Stimulated activated effector memory CD8-positive, alpha-beta T cell treated with anti-CD3 and anti-CD28 coated beads, Interleukin-12 subunit alpha, Interleukin-12 subunit beta, amount 100 ng/mL, for 72 hours (primary cell): ENCODE data around the gene COG6.

Experiments
- ATAC-seq: fragments of 150-1000 bp; cut with Tn5 transposase; 2 replicates; pipeline ENCODE4 v1.10.0; 2021
- DNase-seq, 2 donors: peaks; one replicate each; pipeline ENCODE4 v3.0.0; 2021 to 2022; ENCODE audit warnings: low spot score in 2 of 2
- H3K27ac Mint-ChIP-seq: one replicate; pipeline ENCODE4 v1.8.0; 2022; ENCODE audit warnings: mild to moderate bottlenecking, mixed read lengths
- H3K36me3 Mint-ChIP-seq: one replicate; pipeline ENCODE4 v1.8.0; 2022; ENCODE audit warnings: mild to moderate bottlenecking, mixed read lengths
- H3K4me1 Mint-ChIP-seq: one replicate; pipeline ENCODE4 v1.8.0; 2022; ENCODE audit warnings: mixed read lengths
- H3K4me3 Mint-ChIP-seq: one replicate; pipeline ENCODE4 v1.8.0; 2022; ENCODE audit warnings: mild to moderate bottlenecking, mixed read lengths
- H3K9me3 Mint-ChIP-seq: one replicate; pipeline ENCODE4 v1.8.0; 2022; ENCODE audit warnings: mixed read lengths

The COG6 gene

GRCh38 chr13:39712626-39713025 lies 57.2 kb downstream of the COG6 start:
- H3K36me3 Mint-ChIP-seq, result no peaks in the 10 kb centered on the region
- peaks cover 9% of the 10 kb centered on the region for H3K9me3 Mint-ChIP-seq
- DNase-seq (no peak), ATAC-seq (no peak)
- no peaks in the 10 kb centered on the region for H3K4me1 Mint-ChIP-seq
- H3K27ac Mint-ChIP-seq, result no peak overlapping the region
- no peak overlapping the region for H3K4me3 Mint-ChIP-seq

DNA sequence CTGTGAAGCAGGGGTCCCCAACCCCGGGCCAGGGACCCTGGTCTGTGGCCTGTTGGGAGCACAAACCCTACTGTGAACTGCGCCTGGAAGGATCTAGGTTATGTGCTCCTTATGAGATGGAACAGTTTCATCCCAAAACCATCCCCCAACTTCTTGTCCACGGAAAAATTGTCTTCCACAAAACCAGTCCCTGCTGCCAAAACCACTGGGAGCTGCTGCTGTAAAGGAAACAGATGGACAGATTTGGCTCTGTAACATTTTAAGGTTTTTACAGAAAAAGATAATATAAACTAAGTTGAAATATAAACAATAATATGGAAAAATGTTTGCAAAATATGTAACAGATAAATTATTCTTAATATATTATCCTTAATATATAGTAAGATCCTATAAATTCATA lies 73.7 kb downstream of the COG6 start:
- H3K9me3 Mint-ChIP-seq, result no peaks in the 10 kb centered on the region
- H3K27ac Mint-ChIP-seq, result no peak overlapping the region
- peaks cover 59% of the 10 kb centered on the region for H3K36me3 Mint-ChIP-seq
- H3K4me1 Mint-ChIP-seq, result no peaks in the 10 kb centered on the region
- ATAC-seq (no peak), DNase-seq (no peak)
- H3K4me3 Mint-ChIP-seq, result no peak overlapping the region

DNA sequence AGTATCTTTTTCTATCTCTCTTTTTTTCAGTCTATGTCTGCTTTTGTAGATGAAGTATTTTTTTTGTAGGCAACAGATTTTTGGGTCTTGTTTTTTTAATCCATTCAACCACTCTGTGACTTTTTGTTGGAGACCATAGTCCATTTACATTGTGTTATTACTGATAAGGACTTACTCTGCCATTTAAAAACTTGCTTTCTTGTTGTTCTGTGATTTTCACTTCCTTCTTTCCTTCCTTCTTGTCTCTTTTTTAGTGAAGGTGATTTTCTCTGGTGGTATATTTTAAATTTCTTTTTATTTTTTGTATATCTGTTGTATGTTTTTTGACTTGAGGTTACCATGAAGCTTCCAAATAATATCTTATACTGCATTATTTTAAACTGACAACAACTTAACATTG lies 79.5 kb downstream of the COG6 start:
- DNase-seq (no peak), ATAC-seq (no peak)
- peaks cover 61% of the 10 kb centered on the region for H3K36me3 Mint-ChIP-seq
- no peaks in the 10 kb centered on the region for H3K4me1 Mint-ChIP-seq
- no peak overlapping the region for H3K27ac Mint-ChIP-seq
- no peak overlapping the region for H3K4me3 Mint-ChIP-seq
- H3K9me3 Mint-ChIP-seq, result peaks cover 5% of the 10 kb centered on the region

DNA sequence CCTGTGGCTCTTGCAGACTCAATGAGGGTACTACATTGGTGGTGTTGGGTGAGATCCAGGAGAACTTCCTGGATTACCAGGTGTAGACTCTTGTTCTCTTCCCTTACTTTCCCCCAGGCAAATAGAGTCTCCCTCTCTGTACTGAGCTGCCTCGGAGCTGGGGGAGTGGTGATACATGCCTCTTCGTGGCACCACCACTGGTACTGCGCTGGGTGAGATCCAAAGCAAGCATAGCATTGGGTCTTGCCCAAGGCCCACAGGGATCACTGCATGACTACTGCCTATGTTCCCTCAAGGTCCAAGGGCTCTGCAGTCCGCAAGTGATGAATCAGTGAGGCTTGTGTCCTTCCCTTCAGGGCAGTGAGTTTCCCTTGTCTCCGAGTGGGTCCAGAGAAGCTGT lies 81.6 kb downstream of the COG6 start:
- H3K4me3 Mint-ChIP-seq, result no peak overlapping the region
- H3K4me1 Mint-ChIP-seq, result no peaks in the 10 kb centered on the region
- no peak overlapping the region for H3K27ac Mint-ChIP-seq
- H3K36me3 Mint-ChIP-seq, result peaks cover 51% of the 10 kb centered on the region
- H3K9me3 Mint-ChIP-seq, result peaks cover 11% of the 10 kb centered on the region
- ATAC-seq, result no peak
- DNase-seq, result no peak

- no peak overlapping the region for H3K4me3 Mint-ChIP-seq
- no peaks in the 10 kb centered on the region for H3K4me1 Mint-ChIP-seq
- DNase-seq (no peak), ATAC-seq (no peak)
- H3K27ac Mint-ChIP-seq, result no peak overlapping the region
- H3K9me3 Mint-ChIP-seq, result peaks cover 16% of the 10 kb centered on the region
- H3K36me3 Mint-ChIP-seq, result peaks cover 18% of the 10 kb centered on the region
Measured at GRCh38 chr13:39740761-39741160, 85.3 kb downstream of the COG6 start.

GRCh38 chr13:39748961-39749360 lies 93.5 kb downstream of the COG6 start:
- ATAC-seq, result no peak
- DNase-seq, result no peak

DNA sequence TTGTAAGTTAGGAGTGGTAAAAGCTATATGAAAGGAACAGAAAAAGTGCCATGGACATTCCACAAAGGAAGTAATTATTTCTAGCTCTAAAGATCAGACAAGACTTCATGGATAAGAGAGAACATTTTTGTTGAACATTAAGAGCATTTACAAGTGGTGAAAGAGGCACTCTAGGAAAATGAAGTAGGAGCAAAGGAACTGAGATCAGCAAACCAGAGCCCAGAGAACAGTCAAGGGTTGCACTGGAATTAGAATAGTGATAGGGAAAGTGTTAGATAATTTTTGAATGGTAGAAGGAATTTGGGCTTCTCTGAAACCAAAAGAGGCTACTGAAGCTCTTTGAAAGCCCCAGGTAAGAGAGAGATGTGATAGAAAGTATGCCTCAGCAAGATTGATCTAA lies 94.1 kb downstream of the COG6 start:
- peaks cover 11% of the 10 kb centered on the region for H3K36me3 Mint-ChIP-seq

More at GRCh38 chr13:39748961-39749360, 93.5 kb downstream of the COG6 start:
- no peak overlapping the region for H3K4me3 Mint-ChIP-seq
- no peaks in the 10 kb centered on the region for H3K9me3 Mint-ChIP-seq
- H3K4me1 Mint-ChIP-seq, result no peaks in the 10 kb centered on the region
- H3K36me3 Mint-ChIP-seq, result peaks cover 11% of the 10 kb centered on the region
- no peak overlapping the region for H3K27ac Mint-ChIP-seq

DNA sequence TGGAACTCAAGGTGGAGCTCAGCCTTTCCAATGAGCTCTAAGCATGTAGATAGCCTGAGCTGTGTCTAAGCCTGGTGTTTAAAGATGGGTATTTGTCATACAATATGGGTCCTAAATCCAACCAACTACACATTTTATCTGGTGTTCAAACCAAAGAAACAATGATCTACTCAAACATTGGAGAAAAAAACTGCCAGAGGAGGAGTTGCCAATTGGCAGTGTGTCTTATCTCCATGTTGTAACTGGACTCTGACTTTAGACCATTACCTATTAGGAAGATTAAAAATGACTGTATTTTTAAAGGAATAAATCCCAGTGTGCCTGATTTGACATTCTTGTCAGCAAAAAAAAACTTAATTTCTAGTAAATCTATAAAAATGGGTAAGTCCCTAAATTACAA lies 96.3 kb downstream of the COG6 start:
- DNase-seq (no peak), ATAC-seq (no peak)
- no peak overlapping the region for H3K27ac Mint-ChIP-seq
- no peak overlapping the region for H3K4me3 Mint-ChIP-seq
- H3K36me3 Mint-ChIP-seq, result peaks cover 11% of the 10 kb centered on the region
- H3K4me1 Mint-ChIP-seq, result no peaks in the 10 kb centered on the region
- H3K9me3 Mint-ChIP-seq, result no peaks in the 10 kb centered on the region

More for the DNA sequence above, 94.1 kb downstream of the COG6 start:
- Mint-ChIP-seq H3K27ac (no peak overlapping the region), H3K4me3 (no peak overlapping the region), H3K4me1 (no peaks in the 10 kb centered on the region), H3K9me3 (no peaks in the 10 kb centered on the region)
- no peak for DNase-seq
- ATAC-seq, result no peak

GRCh38 chr13:39760521-39760920 lies 105.1 kb downstream of the COG6 start:
- Mint-ChIP-seq H3K27ac (no peak overlapping the region), H3K36me3 (peaks cover 6% of the 10 kb centered on the region), H3K4me3 (no peak overlapping the region), H3K9me3 (peaks cover 4% of the 10 kb centered on the region), H3K4me1 (no peaks in the 10 kb centered on the region)
- DNase-seq (no peak), ATAC-seq (no peak)

DNA sequence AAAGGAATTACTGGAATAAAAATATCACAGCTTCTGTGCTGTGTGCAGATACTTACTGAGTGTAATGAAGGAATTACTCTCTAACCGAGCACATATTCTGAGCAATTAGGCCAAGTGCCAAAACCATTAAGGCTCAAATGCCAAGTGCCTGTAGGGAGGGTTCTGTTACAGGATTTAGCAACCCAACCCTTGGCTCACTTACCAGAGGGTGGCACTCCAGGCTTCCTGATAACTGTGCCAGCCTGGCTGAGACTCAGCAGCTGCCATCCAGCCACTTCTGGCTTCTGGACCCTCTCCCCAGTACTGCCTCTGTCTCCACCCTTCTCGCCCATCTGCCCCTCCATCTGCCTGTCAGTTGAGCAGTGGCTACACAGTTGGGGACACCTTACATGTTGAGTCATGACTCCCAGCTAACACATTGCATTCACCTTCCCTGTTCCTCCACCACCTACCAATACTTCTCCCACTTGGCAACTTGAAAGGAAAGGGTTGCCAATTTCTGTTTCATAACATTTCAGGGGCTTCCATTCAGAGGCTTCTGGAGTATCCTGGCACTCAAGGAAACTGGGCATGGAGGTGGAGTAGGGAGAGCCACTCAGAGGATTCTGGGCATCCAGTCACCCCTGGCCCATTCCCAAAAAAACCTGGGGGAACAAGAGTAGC lies 110.5 kb downstream of the COG6 start:
- no peaks in the 10 kb centered on the region for H3K4me1 Mint-ChIP-seq
- ATAC-seq, result peak; percentile 74
- H3K36me3 Mint-ChIP-seq, result peaks cover 6% of the 10 kb centered on the region
- H3K27ac Mint-ChIP-seq, result no peak overlapping the region
- DNase-seq, result no peak
- no peaks in the 10 kb centered on the region for H3K9me3 Mint-ChIP-seq
- no peak overlapping the region for H3K4me3 Mint-ChIP-seq

- no peaks in the 10 kb centered on the region for H3K9me3 Mint-ChIP-seq
- no peak overlapping the region for H3K4me3 Mint-ChIP-seq
- H3K36me3 Mint-ChIP-seq, result peaks cover 6% of the 10 kb centered on the region
- no peak overlapping the region for H3K27ac Mint-ChIP-seq
- H3K4me1 Mint-ChIP-seq, result no peaks in the 10 kb centered on the region
- no peak for ATAC-seq
- no peak for DNase-seq
Measured at GRCh38 chr13:39766464-39767158, 111.1 kb downstream of the COG6 start.

GRCh38 chr13:39767791-39768517 lies 112.5 kb downstream of the COG6 start:
- H3K27ac Mint-ChIP-seq, result no peak overlapping the region
- peak; percentile 47 for ATAC-seq
- no peaks in the 10 kb centered on the region for H3K9me3 Mint-ChIP-seq

DNA sequence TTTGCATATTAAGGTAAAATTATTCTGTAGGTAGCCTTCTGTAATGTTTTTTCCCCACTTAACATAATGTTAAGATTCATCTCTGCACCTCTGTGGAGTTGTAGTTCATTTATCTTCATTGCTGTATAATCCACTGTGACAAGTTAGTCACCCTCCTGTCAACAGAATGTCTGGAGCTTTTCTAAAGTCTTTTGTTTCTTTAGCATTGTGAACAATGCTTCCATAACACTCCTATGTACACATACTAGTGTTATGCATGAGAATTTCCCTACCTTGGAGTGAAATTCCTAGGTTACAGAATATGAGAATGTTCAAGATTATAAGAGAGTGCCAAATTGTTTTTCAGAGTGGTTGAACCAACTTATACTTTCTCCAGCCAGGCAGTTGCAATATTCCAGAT lies 113.5 kb downstream of the COG6 start:
- Mint-ChIP-seq H3K27ac (no peak overlapping the region), H3K4me1 (no peaks in the 10 kb centered on the region), H3K4me3 (no peak overlapping the region), H3K36me3 (peaks cover 6% of the 10 kb centered on the region), H3K9me3 (no peaks in the 10 kb centered on the region)
- DNase-seq, result no peak
- no peak for ATAC-seq

More at GRCh38 chr13:39767791-39768517, 112.5 kb downstream of the COG6 start:
- no peak overlapping the region for H3K4me3 Mint-ChIP-seq
- H3K4me1 Mint-ChIP-seq, result no peaks in the 10 kb centered on the region
- H3K36me3 Mint-ChIP-seq, result peaks cover 6% of the 10 kb centered on the region
- DNase-seq, result no peak

- ATAC-seq (no peak), DNase-seq (no peak)
- H3K9me3 Mint-ChIP-seq, result no peaks in the 10 kb centered on the region
- no peaks in the 10 kb centered on the region for H3K4me1 Mint-ChIP-seq
- H3K4me3 Mint-ChIP-seq, result no peak overlapping the region
- no peak overlapping the region for H3K27ac Mint-ChIP-seq
- H3K36me3 Mint-ChIP-seq, result no peaks in the 10 kb centered on the region
Measured at GRCh38 chr13:39770221-39771090, 115.0 kb downstream of the COG6 start.

DNA sequence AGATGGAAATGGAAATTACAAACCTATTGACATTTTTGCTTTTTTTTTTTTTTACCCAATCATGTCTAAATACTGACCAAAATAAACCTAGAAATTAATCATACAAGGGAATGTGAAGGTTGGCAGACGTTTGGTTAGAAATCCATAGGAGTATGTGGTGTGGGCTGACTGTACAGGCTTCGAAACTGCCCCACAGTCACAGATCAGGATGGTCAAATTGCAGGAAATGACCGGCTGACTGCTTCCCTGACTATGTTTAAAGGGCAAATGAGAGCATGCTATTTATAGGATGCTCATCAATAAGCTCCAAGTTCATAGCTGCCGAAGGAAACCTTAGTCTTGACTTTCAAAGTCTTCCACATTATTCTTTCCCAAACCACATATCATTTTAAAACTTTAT lies 118.4 kb downstream of the COG6 start:
- ATAC-seq (no peak), DNase-seq (no peak)
- H3K4me3 Mint-ChIP-seq, result no peak overlapping the region
- H3K27ac Mint-ChIP-seq, result no peak overlapping the region
- H3K4me1 Mint-ChIP-seq, result peaks cover 28% of the 10 kb centered on the region
- H3K9me3 Mint-ChIP-seq, result peaks cover 3% of the 10 kb centered on the region
- no peaks in the 10 kb centered on the region for H3K36me3 Mint-ChIP-seq
